Measurements from ENCODE around the gene GRXCR2. TPM values are rescaled to one million over a fixed set of nuclear protein-coding genes. Genes with fewer than 3 reads are reported as not detected.
"Not testable (repeated sequence)": the region's sequence is repeated elsewhere in the genome, so short reads cannot be mapped to it uniquely, and the experiment has no call there.

The GRXCR2 gene
- total RNA-seq, 1 donor from 2014 or later = not detected

- Mint-ChIP-seq H3K9me3 (ENCODE audit: unreplicated experiment) (peaks cover 7% of the 10 kb centered on the region), H3K4me3 (ENCODE audit: unreplicated experiment) (no peak overlapping the region), H3K27me3 (ENCODE audit: unreplicated experiment) (peaks cover 4% of the 10 kb centered on the region), H3K27ac (ENCODE audit: unreplicated experiment) (no peak overlapping the region), H3K4me1 (ENCODE audit: unreplicated experiment) (no peaks in the 10 kb centered on the region), H3K36me3 (ENCODE audit: low read depth, unreplicated experiment) (peaks cover 5% of the 10 kb centered on the region)
- no peak for DNase-seq (ENCODE audit: low spot score)
- TF ChIP-seq CTCF (IDR thresholded peaks at IDR 0.05; ENCODE audit: unreplicated experiment) = no peak
These were observed 31.1 kb upstream of the GRXCR2 start for GRCh38 chr5:145903867-145904266.

GRCh38 chr5:145903113-145903512 is 30.3 kb upstream of the GRXCR2 start:
- Mint-ChIP-seq H3K36me3 (ENCODE audit: low read depth, unreplicated experiment) (peaks cover 5% of the 10 kb centered on the region), H3K9me3 (ENCODE audit: unreplicated experiment) (peaks cover 7% of the 10 kb centered on the region), H3K4me1 (ENCODE audit: unreplicated experiment) (no peaks in the 10 kb centered on the region), H3K27me3 (ENCODE audit: unreplicated experiment) (peaks cover 4% of the 10 kb centered on the region), H3K27ac (ENCODE audit: unreplicated experiment) (no peak overlapping the region), H3K4me3 (ENCODE audit: unreplicated experiment) (no peak overlapping the region)
- TF ChIP-seq CTCF (IDR thresholded peaks at IDR 0.05; ENCODE audit: unreplicated experiment) = peak; percentile 65
- DNase-seq (ENCODE audit: low spot score) = no peak

- TF ChIP-seq CTCF (IDR thresholded peaks at IDR 0.05; ENCODE audit: unreplicated experiment) = no peak
- H3K9me3 Mint-ChIP-seq (ENCODE audit: unreplicated experiment) = peaks cover 7% of the 10 kb centered on the region
- DNase-seq (ENCODE audit: low spot score) = no peak
These were observed 29.6 kb upstream of the GRXCR2 start for GRCh38 chr5:145902421-145902820.

GRCh38 chr5:145898171-145898570 is 25.4 kb upstream of the GRXCR2 start:
- DNase-seq (ENCODE audit: low spot score) = no peak

More at GRCh38 chr5:145902421-145902820, 29.6 kb upstream of the GRXCR2 start:
- no peak overlapping the region for H3K27ac Mint-ChIP-seq (ENCODE audit: unreplicated experiment)
- H3K27me3 Mint-ChIP-seq (ENCODE audit: unreplicated experiment) = peaks cover 4% of the 10 kb centered on the region
- no peaks in the 10 kb centered on the region for H3K4me1 Mint-ChIP-seq (ENCODE audit: unreplicated experiment)
- H3K4me3 Mint-ChIP-seq (ENCODE audit: unreplicated experiment) = no peak overlapping the region
- peaks cover 5% of the 10 kb centered on the region for H3K36me3 Mint-ChIP-seq (ENCODE audit: low read depth, unreplicated experiment)

GRCh38 chr5:145891378-145891777 is 18.6 kb upstream of the GRXCR2 start:
- not testable (repeated sequence) for DNase-seq (ENCODE audit: low spot score); H3K27me3 Mint-ChIP-seq (ENCODE audit: unreplicated experiment); H3K4me3 Mint-ChIP-seq (ENCODE audit: unreplicated experiment); H3K27ac Mint-ChIP-seq (ENCODE audit: unreplicated experiment); H3K9me3 Mint-ChIP-seq (ENCODE audit: unreplicated experiment); H3K36me3 Mint-ChIP-seq (ENCODE audit: low read depth, unreplicated experiment); H3K4me1 Mint-ChIP-seq (ENCODE audit: unreplicated experiment)

More at GRCh38 chr5:145898171-145898570, 25.4 kb upstream of the GRXCR2 start:
- no peak overlapping the region for H3K4me3 Mint-ChIP-seq (ENCODE audit: unreplicated experiment)
- peaks cover 5% of the 10 kb centered on the region for H3K36me3 Mint-ChIP-seq (ENCODE audit: low read depth, unreplicated experiment)
- H3K27me3 Mint-ChIP-seq (ENCODE audit: unreplicated experiment) = peaks cover 2% of the 10 kb centered on the region
- H3K4me1 Mint-ChIP-seq (ENCODE audit: unreplicated experiment) = no peaks in the 10 kb centered on the region
- no peak for TF ChIP-seq CTCF (IDR thresholded peaks at IDR 0.05; ENCODE audit: unreplicated experiment)
- H3K27ac Mint-ChIP-seq (ENCODE audit: unreplicated experiment) = no peak overlapping the region
- peaks cover 7% of the 10 kb centered on the region for H3K9me3 Mint-ChIP-seq (ENCODE audit: unreplicated experiment)

All from endothelial cell (in vitro differentiated cells).